ENCODE measurements around the gene USE1. TPM values are rescaled to one million over a fixed set of nuclear protein-coding genes. Genes with fewer than 3 reads are reported as not detected.
"Not testable (repeated sequence)": the region's sequence is repeated elsewhere in the genome, so short reads cannot be mapped to it uniquely, and the experiment has no call there.

Gene USE1, protein sequence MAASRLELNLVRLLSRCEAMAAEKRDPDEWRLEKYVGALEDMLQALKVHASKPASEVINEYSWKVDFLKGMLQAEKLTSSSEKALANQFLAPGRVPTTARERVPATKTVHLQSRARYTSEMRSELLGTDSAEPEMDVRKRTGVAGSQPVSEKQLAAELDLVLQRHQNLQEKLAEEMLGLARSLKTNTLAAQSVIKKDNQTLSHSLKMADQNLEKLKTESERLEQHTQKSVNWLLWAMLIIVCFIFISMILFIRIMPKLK
- total RNA-seq (2014; rRNA removed; shearing (Covaris generic); ENCODE audit: low replicate concordance) = 59.3 and 78.1 TPM in 2 replicates

DNA sequence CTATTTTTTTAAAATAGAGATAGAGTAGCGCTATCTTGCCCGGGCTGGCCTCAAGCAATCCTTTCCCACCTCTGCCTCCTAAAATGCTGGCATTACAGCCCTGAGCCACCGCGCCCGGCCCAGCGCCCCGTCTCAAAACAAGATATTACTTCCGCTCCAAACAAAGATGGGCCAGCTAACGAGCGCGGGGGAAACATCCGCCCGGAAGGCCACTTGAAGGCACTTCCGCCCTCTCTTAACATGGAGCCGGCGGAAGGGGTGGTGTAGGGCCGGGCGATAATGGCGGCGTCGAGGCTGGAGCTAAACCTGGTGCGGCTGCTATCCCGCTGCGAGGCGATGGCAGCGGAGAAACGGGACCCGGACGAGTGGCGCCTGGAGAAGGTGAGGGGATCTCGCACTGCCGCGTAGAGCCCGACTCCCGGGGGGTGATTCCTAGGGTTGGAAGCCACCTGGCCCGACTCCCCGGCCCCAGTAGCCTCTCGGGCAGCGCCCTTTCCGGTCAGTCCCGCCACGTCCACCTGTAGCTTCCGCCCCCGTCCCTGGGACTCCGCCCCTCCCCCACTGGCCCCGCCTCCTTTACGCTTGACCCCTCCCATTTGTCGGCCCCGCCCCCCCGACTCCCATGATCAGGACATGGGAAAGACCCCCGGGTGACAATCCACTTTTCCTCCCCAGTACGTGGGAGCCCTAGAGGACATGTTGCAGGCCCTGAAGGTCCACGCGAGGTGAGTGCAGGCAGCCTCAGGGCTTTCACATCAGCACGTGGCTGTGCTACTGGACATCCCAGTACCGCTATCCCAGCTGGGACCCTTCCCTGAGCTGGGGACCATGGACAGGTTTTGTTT lies at the start of gene USE1:
USE1 (plus strand) TSS at position 231 of the 845 bp plus-strand sequence; CDS start at position 280, 49 bp downstream.
- in situ Hi-C loops (cut with HindIII; ENCODE audit: low pct_unique_long_range_greater_than_20kb, low sequenced_read_pairs) = no loop called here
- DNase-seq (ENCODE audit: low read depth) = peak; percentile 96

DNA sequence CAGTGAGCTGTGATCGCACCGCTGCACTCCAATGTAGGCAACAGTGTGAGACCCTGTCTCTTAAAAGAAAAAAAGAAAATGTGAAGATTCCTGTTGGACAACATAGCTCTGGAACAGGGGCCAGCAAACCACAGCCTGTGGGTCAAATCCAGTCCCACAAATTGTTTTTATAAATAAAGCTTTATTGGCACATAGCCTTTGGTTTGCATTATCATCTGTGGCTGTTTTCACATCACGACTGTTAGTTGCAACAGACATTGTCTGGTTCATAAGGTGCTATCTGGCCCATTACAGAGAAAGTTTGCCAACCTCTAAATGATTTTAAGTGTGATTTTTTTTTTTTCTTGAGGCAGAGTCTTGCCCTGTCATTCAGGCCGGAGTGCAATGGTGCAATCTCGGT lies 49.4 kb upstream of the USE1 start:
- in situ Hi-C loops (cut with HindIII; ENCODE audit: low pct_unique_long_range_greater_than_20kb, low sequenced_read_pairs) = no loop called here

DNA sequence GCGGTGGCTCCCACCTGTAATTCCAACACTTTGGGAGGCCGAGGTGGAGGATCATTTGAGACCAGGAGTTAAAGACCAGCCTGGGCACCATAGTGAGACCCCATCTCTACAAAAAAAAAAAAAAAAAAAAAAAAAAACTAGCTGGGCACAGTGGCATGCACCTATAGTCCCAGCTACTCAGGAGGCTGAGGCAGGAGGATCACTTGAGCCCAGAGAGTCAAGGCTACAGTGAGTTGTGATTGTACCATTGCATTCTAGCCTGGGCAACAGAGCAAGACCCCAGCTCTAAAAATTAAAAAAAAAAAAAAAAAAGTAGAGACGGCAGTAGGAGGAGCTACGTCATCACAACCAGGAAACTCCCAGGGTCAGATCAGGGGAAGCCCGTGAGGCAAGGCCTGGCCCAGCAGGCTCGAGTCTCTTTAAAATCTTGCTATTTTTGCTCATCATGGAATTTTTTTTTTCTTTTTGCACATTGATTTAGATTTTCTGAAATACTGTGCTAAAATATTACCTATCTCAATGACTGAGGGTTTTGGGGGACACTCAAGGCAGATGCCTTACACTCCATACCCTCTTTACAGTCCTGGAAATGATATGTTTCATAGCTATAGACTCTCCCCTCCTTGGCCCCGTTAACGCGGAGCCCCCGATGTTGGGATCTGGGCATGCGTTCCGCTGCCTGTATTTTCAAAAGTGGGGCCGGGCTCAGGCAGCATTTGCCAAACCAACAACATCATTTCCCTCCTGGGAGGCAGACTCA lies 44.4 kb upstream of the USE1 start:
- in situ Hi-C loops (cut with HindIII; ENCODE audit: low pct_unique_long_range_greater_than_20kb, low sequenced_read_pairs) = no loop called here

More for the DNA sequence above, 49.4 kb upstream of the USE1 start:
- no peak for DNase-seq (ENCODE audit: low read depth)

DNA sequence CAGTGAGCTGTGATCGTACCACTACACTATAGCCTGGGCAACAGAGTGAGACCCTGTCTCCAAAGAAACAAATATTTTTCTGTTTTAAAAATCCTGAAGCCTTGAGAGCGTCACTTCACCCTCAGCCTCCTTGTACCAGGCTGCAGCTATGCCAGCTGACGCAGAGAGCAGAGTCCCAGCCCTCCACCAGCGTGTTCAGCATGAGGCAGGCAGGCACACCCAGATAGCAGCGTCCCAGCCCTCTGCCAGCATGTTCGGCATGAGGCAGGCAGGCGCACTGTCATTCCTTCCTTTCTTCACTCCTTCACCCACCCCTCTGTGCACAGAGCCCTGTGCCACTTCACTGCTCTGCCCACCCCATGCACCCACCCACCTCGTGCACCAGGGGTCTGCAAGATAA lies 43.3 kb upstream of the USE1 start:
- in situ Hi-C loops (cut with HindIII; ENCODE audit: low pct_unique_long_range_greater_than_20kb, low sequenced_read_pairs) = no loop called here
- no peak for DNase-seq (ENCODE audit: low read depth)

More for the DNA sequence above, 44.4 kb upstream of the USE1 start:
- DNase-seq (ENCODE audit: low read depth) = no peak

DNA sequence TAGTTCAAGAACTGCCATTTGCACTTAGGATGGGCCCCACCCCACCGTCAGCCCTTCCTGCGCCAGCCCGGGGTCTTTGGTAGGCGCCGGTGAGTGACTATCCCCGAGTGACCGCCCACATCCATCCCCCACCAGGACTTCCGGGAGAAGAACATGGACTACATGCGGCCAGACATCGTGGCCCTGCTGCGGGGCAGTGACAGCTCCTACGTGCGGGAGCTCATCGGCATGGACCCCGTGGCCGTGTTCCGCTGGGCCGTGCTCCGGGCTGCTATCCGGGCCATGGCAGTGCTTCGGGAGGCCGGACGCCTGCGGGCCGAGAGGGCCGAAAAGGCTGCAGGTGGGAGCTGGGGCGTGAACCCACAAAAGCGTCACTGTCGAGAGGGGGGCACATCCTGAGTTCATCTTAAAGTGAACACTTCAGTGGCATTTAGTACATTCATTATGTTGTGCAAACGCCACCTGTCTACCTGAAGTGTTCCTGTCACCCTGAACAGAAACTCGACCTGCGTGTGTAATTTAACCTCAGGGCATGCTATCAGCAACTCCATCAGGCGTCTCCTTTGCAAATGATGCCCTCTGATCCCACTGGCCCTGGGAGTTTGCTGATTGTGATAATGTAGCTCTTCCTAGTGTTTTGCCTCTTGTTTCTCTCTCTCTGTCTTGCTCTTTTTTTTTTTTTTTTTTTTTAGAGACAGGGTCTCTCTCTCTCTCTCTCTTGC lies 42.4 kb upstream of the USE1 start:
- in situ Hi-C loops (cut with HindIII; ENCODE audit: low pct_unique_long_range_greater_than_20kb, low sequenced_read_pairs) = no loop called here
- no peak for DNase-seq (ENCODE audit: low read depth)

- in situ Hi-C loops (cut with HindIII; ENCODE audit: low pct_unique_long_range_greater_than_20kb, low sequenced_read_pairs) = no loop called here
- DNase-seq (ENCODE audit: low read depth) = no peak
Measured at GRCh38 chr19:17178291-17178690, 36.9 kb upstream of the USE1 start.

GRCh38 chr19:17180997-17181702 lies 34.0 kb upstream of the USE1 start:
- in situ Hi-C loops (cut with HindIII; ENCODE audit: low pct_unique_long_range_greater_than_20kb, low sequenced_read_pairs) = no loop called here
- no peak for DNase-seq (ENCODE audit: low read depth)

GRCh38 chr19:17183271-17183761 lies 31.8 kb upstream of the USE1 start:
- in situ Hi-C loops (cut with HindIII; ENCODE audit: low pct_unique_long_range_greater_than_20kb, low sequenced_read_pairs) = no loop called here
- no peak for DNase-seq (ENCODE audit: low read depth)

- DNase-seq (ENCODE audit: low read depth) = no peak
- in situ Hi-C loops (cut with HindIII; ENCODE audit: low pct_unique_long_range_greater_than_20kb, low sequenced_read_pairs) = no loop called here
Measured at GRCh38 chr19:17183858-17184321, 31.3 kb upstream of the USE1 start.

DNA sequence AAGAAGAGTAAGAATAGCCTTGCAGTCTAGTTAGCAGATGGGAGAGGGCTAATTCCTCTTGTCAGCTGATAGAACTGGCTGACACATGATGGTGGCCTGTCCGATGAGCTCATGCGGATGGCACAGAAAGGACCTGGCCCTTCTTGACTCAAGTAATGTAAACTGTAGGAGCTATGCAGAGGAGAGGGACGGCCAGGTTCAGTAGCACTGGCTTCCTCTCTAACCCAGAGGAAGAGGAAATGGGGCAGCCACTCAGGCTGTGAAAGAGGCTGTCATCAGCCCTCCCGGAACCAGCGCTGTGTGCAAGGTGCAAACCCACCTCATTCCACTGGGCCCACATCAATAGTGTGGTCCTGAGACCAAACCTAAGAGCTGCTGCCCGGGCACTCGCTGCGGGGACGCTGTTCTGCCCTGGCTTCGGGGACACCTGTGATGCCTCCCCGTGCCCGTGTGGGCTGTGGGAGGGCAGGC lies 30.8 kb upstream of the USE1 start:
- DNase-seq (ENCODE audit: low read depth) = no peak
- in situ Hi-C loops (cut with HindIII; ENCODE audit: low pct_unique_long_range_greater_than_20kb, low sequenced_read_pairs) = no loop called here

GRCh38 chr19:17185590-17185989 lies 29.6 kb upstream of the USE1 start:
- in situ Hi-C loops (cut with HindIII; ENCODE audit: low pct_unique_long_range_greater_than_20kb, low sequenced_read_pairs) = no loop called here
- no peak for DNase-seq (ENCODE audit: low read depth)

DNA sequence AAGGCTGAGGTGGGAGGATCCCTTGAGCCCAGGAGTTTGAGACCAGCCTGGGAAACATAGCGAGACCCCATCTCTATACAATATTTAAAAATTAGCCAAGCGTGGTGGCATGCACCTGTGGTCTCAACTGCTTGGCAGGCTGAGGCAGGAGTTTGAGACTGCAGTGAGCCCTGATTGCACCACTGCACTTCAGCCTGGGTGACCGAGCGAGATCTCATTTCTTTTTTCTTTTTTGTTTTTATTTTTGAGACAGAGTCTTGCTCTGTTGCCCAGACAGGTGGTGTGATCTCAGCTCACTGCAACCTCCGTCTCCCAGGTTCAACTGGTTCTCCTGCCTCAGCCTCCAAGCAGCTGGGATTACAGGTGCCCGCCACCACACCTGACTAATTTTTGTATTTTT lies 23.4 kb upstream of the USE1 start:
- DNase-seq (ENCODE audit: low read depth); in situ Hi-C loops (cut with HindIII; ENCODE audit: low pct_unique_long_range_greater_than_20kb, low sequenced_read_pairs): not testable (repeated sequence)

DNA sequence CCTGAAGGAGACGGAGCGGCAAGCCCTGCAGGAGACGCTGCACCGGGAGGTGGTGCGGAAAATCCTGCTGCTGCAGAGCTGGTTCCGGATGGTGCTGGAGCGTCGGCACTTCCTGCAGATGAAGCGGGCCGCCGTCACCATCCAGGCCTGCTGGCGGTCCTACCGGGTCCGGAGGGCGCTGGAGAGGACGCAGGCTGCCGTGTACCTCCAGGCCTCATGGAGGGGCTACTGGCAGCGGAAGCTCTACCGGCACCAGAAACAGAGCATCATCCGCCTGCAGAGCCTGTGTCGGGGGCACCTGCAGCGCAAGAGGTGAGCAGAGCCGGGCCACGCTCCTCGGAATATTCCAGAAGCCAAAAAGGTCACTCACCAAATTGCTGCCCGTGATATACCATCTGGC lies 22.4 kb upstream of the USE1 start:
- in situ Hi-C loops (cut with HindIII; ENCODE audit: low pct_unique_long_range_greater_than_20kb, low sequenced_read_pairs) = no loop called here
- no peak for DNase-seq (ENCODE audit: low read depth)

GRCh38 chr19:17194608-17195007 lies 20.5 kb upstream of the USE1 start:
- in situ Hi-C loops (cut with HindIII; ENCODE audit: low pct_unique_long_range_greater_than_20kb, low sequenced_read_pairs) = no loop called here
- DNase-seq (ENCODE audit: low read depth) = no peak

- DNase-seq (ENCODE audit: low read depth) = no peak
Measured at GRCh38 chr19:17195106-17195505, 20.1 kb upstream of the USE1 start.

GRCh38 chr19:17196610-17197009 lies 18.5 kb upstream of the USE1 start:
- in situ Hi-C loops (cut with HindIII; ENCODE audit: low pct_unique_long_range_greater_than_20kb, low sequenced_read_pairs) = no loop called here
- DNase-seq (ENCODE audit: low read depth) = no peak

More at GRCh38 chr19:17195106-17195505, 20.1 kb upstream of the USE1 start:
- in situ Hi-C loops (cut with HindIII; ENCODE audit: low pct_unique_long_range_greater_than_20kb, low sequenced_read_pairs) = no loop called here

DNA sequence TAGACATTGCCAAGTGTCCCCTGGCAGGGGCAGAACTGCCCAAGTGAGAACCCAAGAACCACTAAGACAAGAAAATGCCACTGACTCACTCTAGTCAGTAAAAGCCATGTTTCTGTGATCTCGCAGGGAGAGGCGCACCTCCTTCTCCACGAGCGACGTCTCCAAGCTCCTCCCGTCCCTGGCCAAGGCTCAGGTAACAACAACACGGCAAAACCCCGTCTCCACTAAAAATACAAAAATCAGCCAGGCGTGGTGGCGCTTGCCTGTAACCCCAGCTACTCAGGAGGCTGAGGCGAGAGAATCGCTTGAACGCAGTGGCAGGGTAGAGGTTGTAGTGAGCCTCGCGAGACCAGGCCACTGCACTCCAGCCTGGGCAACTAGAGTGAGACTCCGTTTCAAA lies 17.5 kb upstream of the USE1 start:
- in situ Hi-C loops (cut with HindIII; ENCODE audit: low pct_unique_long_range_greater_than_20kb, low sequenced_read_pairs) = no loop called here
- no peak for DNase-seq (ENCODE audit: low read depth)
